Activated effector memory CD4-positive, alpha-beta T cell treated with Interleukin-2 at 50 U/mL for 16 hours (primary cell): Measurements from ENCODE around the gene DDX42.

ENCODE experiments used
- DNase-seq: peaks from one replicate; pipeline ENCODE4 v3.0.0-alpha.2; 2020

DDX42 gene

GRCh38 chr17:63823659-63824331, 49.8 kb downstream of the DDX42 start:
- no peak for DNase-seq

- no peak for DNase-seq
Observed at GRCh38 chr17:63824362-63824761, 50.4 kb downstream of the DDX42 start.

- DNase-seq = no peak
Observed at GRCh38 chr17:63826468-63827001, 52.6 kb downstream of the DDX42 start.

- peak; percentile 95 for DNase-seq
Observed at GRCh38 chr17:63827002-63827800, 53.2 kb downstream of the DDX42 start, which contains the start of the genes FTSJ3 and PSMC5. FTSJ3 (minus strand) TSS chr17:63827663; CDS start chr17:63826902, 761 bp downstream. PSMC5 (plus strand) TSS chr17:63827431; CDS start chr17:63827491, 60 bp downstream.

- DNase-seq = no peak
Observed at GRCh38 chr17:63827801-63828221, 53.8 kb downstream of the DDX42 start.

- DNase-seq = no peak
Observed at GRCh38 chr17:63828936-63829335, 55.0 kb downstream of the DDX42 start.

- no peak for DNase-seq
Observed at GRCh38 chr17:63830278-63830677, 56.3 kb downstream of the DDX42 start.

- no peak for DNase-seq
Observed at GRCh38 chr17:63830904-63831491, 57.0 kb downstream of the DDX42 start.

- no peak for DNase-seq
Observed at GRCh38 chr17:63831505-63831904, 57.5 kb downstream of the DDX42 start.

GRCh38 chr17:63832014-63832413, 58.0 kb downstream of the DDX42 start:
- DNase-seq = no peak

GRCh38 chr17:63832455-63832854, 58.5 kb downstream of the DDX42 start:
- no peak for DNase-seq

- no peak for DNase-seq
Observed at GRCh38 chr17:63833026-63833740, 59.2 kb downstream of the DDX42 start.

GRCh38 chr17:63833741-63834373, 59.9 kb downstream of the DDX42 start:
- no peak for DNase-seq

GRCh38 chr17:63834431-63835166, 60.6 kb downstream of the DDX42 start:
- peak; percentile 41 for DNase-seq

GRCh38 chr17:63835167-63835720, 61.3 kb downstream of the DDX42 start:
- no peak for DNase-seq

- no peak for DNase-seq
Observed at GRCh38 chr17:63836811-63837210, 62.8 kb downstream of the DDX42 start.

GRCh38 chr17:63837480-63837879, 63.5 kb downstream of the DDX42 start:
- no peak for DNase-seq

- DNase-seq = no peak
Observed at GRCh38 chr17:63837962-63838600, 64.1 kb downstream of the DDX42 start.

- no peak for DNase-seq
Observed at GRCh38 chr17:63838631-63839171, 64.7 kb downstream of the DDX42 start.

GRCh38 chr17:63840591-63841349, 66.8 kb downstream of the DDX42 start:
- no peak for DNase-seq
